Amniotic epithelial cell (primary cell): ENCODE data around the gene CPT2.

Experiments used
- DNase-seq: peaks from one replicate; pipeline ENCODE4 v3.0.0-alpha.2; 2010; ENCODE audit warnings: low read depth

Gene CPT2

GRCh38 chr1:53196485-53197290 lies at the start of gene CPT2:
CPT2 (plus strand) TSS chr1:53196824; CDS start chr1:53196944, 120 bp downstream.
- DNase-seq = peak; percentile 86

GRCh38 chr1:53147174-53147573 lies 49.5 kb upstream of the CPT2 start:
- no peak for DNase-seq

- DNase-seq = peak; percentile 66
These were observed 48.5 kb upstream of the CPT2 start for GRCh38 chr1:53148123-53148522.

- DNase-seq = peak; percentile 71
These were observed 42.9 kb upstream of the CPT2 start for GRCh38 chr1:53153752-53154151.

GRCh38 chr1:53154859-53155438 lies 41.7 kb upstream of the CPT2 start:
- DNase-seq = no peak

- no peak for DNase-seq
These were observed 41.1 kb upstream of the CPT2 start for GRCh38 chr1:53155534-53155933.

- DNase-seq = no peak
These were observed 40.7 kb upstream of the CPT2 start for GRCh38 chr1:53155945-53156344.

- no peak for DNase-seq
These were observed 39.8 kb upstream of the CPT2 start for GRCh38 chr1:53156783-53157182.

GRCh38 chr1:53158900-53159299 lies 37.7 kb upstream of the CPT2 start:
- no peak for DNase-seq

GRCh38 chr1:53160924-53161378 lies 35.7 kb upstream of the CPT2 start:
- DNase-seq = no peak

- DNase-seq = no peak
These were observed 34.0 kb upstream of the CPT2 start for GRCh38 chr1:53162621-53163020.

GRCh38 chr1:53163291-53163768 lies 33.3 kb upstream of the CPT2 start:
- DNase-seq = peak; percentile 37

GRCh38 chr1:53165408-53165961 lies 31.1 kb upstream of the CPT2 start:
- DNase-seq = no peak

- no peak for DNase-seq
These were observed 30.3 kb upstream of the CPT2 start for GRCh38 chr1:53166366-53166765.

GRCh38 chr1:53166912-53167311 lies 29.7 kb upstream of the CPT2 start:
- DNase-seq = no peak

GRCh38 chr1:53172426-53173128 lies 24.0 kb upstream of the CPT2 start:
- peak; percentile 27 for DNase-seq

GRCh38 chr1:53174971-53175913 lies 21.4 kb upstream of the CPT2 start:
- no peak for DNase-seq

- DNase-seq = peak; percentile 57
These were observed 20.0 kb upstream of the CPT2 start for GRCh38 chr1:53176452-53177208.

- DNase-seq = peak; percentile 74
These were observed 16.4 kb upstream of the CPT2 start for GRCh38 chr1:53180226-53180625.

- DNase-seq = no peak
These were observed 15.7 kb upstream of the CPT2 start for GRCh38 chr1:53180951-53181350.
